Measurements from ENCODE around the gene CERS4. TPM values are rescaled to one million over a fixed set of nuclear protein-coding genes. Genes with fewer than 3 reads are reported as not detected.
A peak's percentile ranks its signal among the peaks of the same experiment; 100 is the strongest.

CERS4 gene
- total and polyA plus RNA-seq, 2 of the 8 experiments (the other 6 are each of a cell fraction or from before 2014, with no cell fraction given), result 88.2 to 179 TPM

- Histone ChIP-seq H3K18ac (ENCODE audit: extremely low read depth, low read length) (no peak overlapping the region), H2AK5ac (ENCODE audit: low read depth, low read length) (peak overlapping the region; percentile 65; the same call in 1 of the 2 replicates), H3K4me1 (replicated peaks in 1 of 4; ENCODE audit: control insufficient read depth in 3 of 4, insufficient read depth in 4 of 4, low read length in 3 of 4) (peaks cover 0 to 6% (median 3%) of the 10 kb centered on the region in 4 experiments; a peak in 5 of 7 replicates), H2BK12ac (ENCODE audit: low read depth, low read length) (0 out of 2 replicates have a peak overlapping the region, but pooled peaks have one; percentile 68), H2BK5ac (ENCODE audit: low read depth, low read length) (peak overlapping the region; percentile 35; the same call in 1 of the 2 replicates), H4K5ac (ENCODE audit: insufficient read length, low read depth, low read length) (no peak overlapping the region), H2BK120ac (replicated peaks; ENCODE audit: low read depth, low read length) (no peak overlapping the region), H4K8ac (ENCODE audit: extremely low read depth, insufficient read depth, low read length) (no peak overlapping the region), H2AFZ (ENCODE audit: low read length) (no peak overlapping the region), H2BK15ac (ENCODE audit: low read length) (no peak overlapping the region), H2BK20ac (ENCODE audit: low read length) (peak overlapping the region; percentile 72; the same call in 1 of the 2 replicates), H3K79me1 (ENCODE audit: low read depth, low read length) (no peaks in the 10 kb centered on the region), H4K20me1 (replicated peaks in 1 of 2; ENCODE audit: control insufficient read depth in 1 of 2, insufficient read depth in 2 of 2, low read length in 2 of 2) (no peaks in the 10 kb centered on the region), H3K9ac (replicated peaks in 1 of 4; ENCODE audit: extremely low read depth in 1 of 4, low read depth in 3 of 4, low read length in 3 of 4) (no peak overlapping the region), H3K79me2 (ENCODE audit: control insufficient read depth in 1 of 2, insufficient read depth in 2 of 2, low read length in 2 of 2) (no peaks in the 10 kb centered on the region), H3K23ac (ENCODE audit: insufficient read length) (no peak overlapping the region), H3K14ac (ENCODE audit: insufficient read length) (no peak overlapping the region), H3K4me3 (ENCODE audit: extremely low read depth in 1 of 4, insufficient read depth in 2 of 4, low read depth in 3 of 4, low read length in 4 of 4) (no peak overlapping the region), H3K27me3 (replicated peaks in 1 of 4; ENCODE audit: control insufficient read depth in 3 of 4, extremely low read depth in 1 of 4, insufficient read depth in 3 of 4, low read length in 3 of 4) (no peaks in the 10 kb centered on the region), H3K56ac (replicated peaks; ENCODE audit: insufficient read length, low read depth, low read length) (no peak overlapping the region), H4K91ac (replicated peaks; ENCODE audit: insufficient read length, low read length) (no peak overlapping the region), H3K23me2 (ENCODE audit: low read depth, low read length) (no peaks in the 10 kb centered on the region; the same call in 1 of the 2 replicates), H3K4ac (replicated peaks; ENCODE audit: insufficient read length, low read depth, low read length) (no peak overlapping the region), H3K36me3 (ENCODE audit: control insufficient read depth in 2 of 4, insufficient read depth in 4 of 4, low read length in 3 of 4) (no peaks in the 10 kb centered on the region), H3K27ac (ENCODE audit: low read depth, low read length) (no peak overlapping the region), H3K4me2 (ENCODE audit: insufficient read depth in 1 of 2, low read depth in 2 of 2, low read length in 2 of 2) (no peak overlapping the region), H3K9me3 (ENCODE audit: insufficient read depth in 2 of 2, low read depth in 1 of 2, low read length in 1 of 2) (no peaks in the 10 kb centered on the region)
- POLR2A ChIA-PET (ENCODE audit: partially characterized antibody), result interaction anchor here (1.1 to 2.5 kb wide), 5 partner anchors 10 to 131 kb away, joined by 3 to 6 read pairs (median 4); partner anchors contain the start of gene CERS4
- 77% methylated on average over 7 of the region's 7 CpGs; no CpG with 5 or more reads in 1 of the 2 experiments for WGBS, 2 experiments (ENCODE audit: extremely low coverage in 1 of 2, insufficient coverage in 1 of 2, insufficient read length in 1 of 2, insufficient replicate concordance in 2 of 2, low coverage in 1 of 2, low lambda C conversion rate in 2 of 2, missing lambda C conversion rate in 1 of 2)
- CTCF ChIA-PET (ENCODE audit: partially characterized antibody), result interaction anchor here (0.9 to 1.6 kb wide), 3 partner anchors 10 to 61 kb away, joined by 3 to 4 read pairs (median 4); no protein-coding TSS in a partner anchor
- DNase-seq (ENCODE audit: low read depth in 1 of 2, low spot score in 2 of 2), result no peak
- no peak for FAIRE-seq
- TF ChIP-seq BACH1 (IDR thresholded peaks at IDR 0.05; ENCODE audit: low read length), result no peak
- peak in 1 of 2 experiments; percentile 82; a peak in 1 of 4 replicates for TF ChIP-seq HDAC2 (IDR thresholded peaks at IDR 0.05; ENCODE audit: borderline replicate concordance in 1 of 2, low read depth in 2 of 2, low read length in 2 of 2)
- no peak for TF ChIP-seq SUZ12 (IDR thresholded peaks at IDR 0.05; ENCODE audit: low read length)
- no peak for TF ChIP-seq EGR1 (IDR thresholded peaks at IDR 0.05; ENCODE audit: borderline replicate concordance, low read depth, low read length)
- TF ChIP-seq TBP (IDR thresholded peaks at IDR 0.05; ENCODE audit: low read depth, low read length), result no peak
- TF ChIP-seq KDM1A (IDR thresholded peaks at IDR 0.05; ENCODE audit: borderline replicate concordance, low read length), result peak; percentile 95
- 0 out of 2 replicates have a peak, but pooled peaks have one; percentile 32 for TF ChIP-seq TCF12 (IDR thresholded peaks at IDR 0.05; ENCODE audit: low read depth, low read length)
Measured at GRCh38 chr19:8192221-8192820, 16.8 kb upstream of the CERS4 start.
